GM23248 (cell line): ENCODE data around the gene ZBTB16. TPM values are rescaled to one million over a fixed set of nuclear protein-coding genes. Genes with fewer than 3 reads are reported as not detected.

Source experiments
- DNase-seq: peaks from one replicate; pipeline ENCODE4 v3.0.0-alpha.2; 2015
- H2AFZ ChIP-seq: fragments of 200-600 bp; sonication (generic); 2 replicates; pipeline ENCODE4 v1.6.1; 2016; ENCODE audit warnings: antibody characterized with exemption
- H3F3A ChIP-seq: fragments of 200-600 bp; sonication (generic); 2 replicates; pipeline ENCODE4 v1.6.1; 2016; ENCODE audit warnings: mild to moderate bottlenecking, antibody characterized with exemption, mixed run types; ENCODE audit not compliant: insufficient read depth
- H3K27ac ChIP-seq: fragments of 200-600 bp; sonication (generic); 2 replicates; pipeline ENCODE4 v1.5.1; 2016; ENCODE audit warnings: mild to moderate bottlenecking
- H3K27me3 ChIP-seq: fragments of 200-600 bp; sonication (generic); replicated peaks from 2 replicates; pipeline ENCODE4 v1.6.1; 2016; ENCODE audit warnings: mild to moderate bottlenecking; ENCODE audit not compliant: insufficient read depth
- H3K36me3 ChIP-seq: fragments of 200-600 bp; sonication (generic); 2 replicates; pipeline ENCODE4 v1.6.1; 2016; ENCODE audit warnings: low read depth, mild to moderate bottlenecking
- H3K4me1 ChIP-seq: fragments of 200-600 bp; sonication (generic); 2 replicates; pipeline ENCODE4 v1.6.1; 2016; ENCODE audit warnings: mild to moderate bottlenecking; ENCODE audit not compliant: insufficient read depth
- H3K4me2 ChIP-seq: fragments of 200-600 bp; sonication (generic); one replicate; pipeline ENCODE4 v1.6.1; 2016; ENCODE audit warnings: mild to moderate bottlenecking; ENCODE audit not compliant: unreplicated experiment
- H3K4me3 ChIP-seq: fragments of 200-600 bp; sonication (generic); 2 replicates; pipeline ENCODE4 v1.5.1; 2016; ENCODE audit warnings: mild to moderate bottlenecking
- H3K79me2 ChIP-seq: fragments of 200-600 bp; sonication (generic); 2 replicates; pipeline ENCODE4 v1.6.1; 2016; ENCODE audit warnings: mild to moderate bottlenecking; ENCODE audit not compliant: insufficient read depth
- H3K9ac ChIP-seq: fragments of 200-600 bp; sonication (generic); 2 replicates; pipeline ENCODE4 v1.6.1; 2016; ENCODE audit warnings: mild to moderate bottlenecking
- H3K9me2 ChIP-seq: fragments of 200-600 bp; sonication (generic); 2 replicates; pipeline ENCODE4 v1.6.1; 2016; ENCODE audit warnings: mixed run types, mild to moderate bottlenecking, moderate library complexity; ENCODE audit not compliant: insufficient read depth
- H3K9me3 ChIP-seq: fragments of 200-600 bp; sonication (generic); one replicate; pipeline ENCODE4 v1.6.1; 2017; ENCODE audit warnings: low read depth
- H4K20me1 ChIP-seq: fragments of 200-600 bp; sonication (generic); 2 replicates; pipeline ENCODE4 v1.6.0; 2016; ENCODE audit not compliant: insufficient read depth
- EZH2 ChIP-seq: fragments of 200-600 bp; sonication (generic); IDR thresholded peaks from 2 replicates; pipeline ENCODE4 v1.6.1; 2018; ENCODE audit warnings: antibody characterized with exemption, mild to moderate bottlenecking; ENCODE audit not compliant: insufficient read depth, poor library complexity, severe bottlenecking
- EZH2phosphoT487 ChIP-seq: fragments of 200-600 bp; sonication (generic); IDR thresholded peaks from 2 replicates; pipeline ENCODE4 v1.6.1; 2018; ENCODE audit warnings: antibody characterized with exemption, moderate library complexity, mild to moderate bottlenecking, low read depth; ENCODE audit not compliant: insufficient read depth
- WGBS, 2 experiments: methylation state at CpG; one replicate each; pipeline ENCODE4 v1.1.6; 2015 to 2017; ENCODE audit warnings: low lambda C conversion rate in 2 of 2, low coverage in 1 of 2; ENCODE audit errors: missing lambda C conversion rate in 2 of 2; 5-methylcytosine and 5-hydroxymethylcytosine counted together
- in situ Hi-C: fragments of 300-500 bp; cut with MboI; formaldehyde crosslinking; loops from 2 replicates; pipeline ENCODE4 v1.15.0; 2020
- polyA plus RNA-seq: library from polyadenylated mRNA; unstranded; fragments of >200 nt; fragmentation: Nextera tagmentation; extraction: Ambion mirVana; gene quantifications from 2 replicates; pipeline ENCODE4 v1.2.1, GENCODE V29; 2016
- total RNA-seq: library from RNA; depleted of rRNA; stranded (reverse); fragments of >200 nt; shearing (Covaris generic); gene quantifications from 2 replicates; pipeline ENCODE4 v1.2.3, GENCODE V29; 2014

ZBTB16 gene
- total and polyA plus RNA-seq, 2 experiments from 2014 or later = not detected

GRCh38 chr11:114106047-114106446 is 46.5 kb downstream of the ZBTB16 start:
- no peaks in the 10 kb centered on the region for H3K9me2 ChIP-seq
- H3F3A ChIP-seq = no peaks in the 10 kb centered on the region
- DNase-seq = no peak
- no peak overlapping the region for H3K9ac ChIP-seq
- H3K27me3 ChIP-seq = peaks cover 32% of the 10 kb centered on the region
- H3K27ac ChIP-seq = no peak overlapping the region
- no peaks in the 10 kb centered on the region for H3K36me3 ChIP-seq
- TF ChIP-seq EZH2 = no peak
- H4K20me1 ChIP-seq = no peaks in the 10 kb centered on the region
- WGBS, 2 experiments = 24 to 33% methylated on average over 8 of the region's 8 CpGs
- no peak overlapping the region for H3K4me3 ChIP-seq
- no peaks in the 10 kb centered on the region for H3K79me2 ChIP-seq
- no peak overlapping the region for H3K4me2 ChIP-seq
- no peaks in the 10 kb centered on the region for H3K9me3 ChIP-seq
- no peak overlapping the region for H2AFZ ChIP-seq
- H3K4me1 ChIP-seq = no peaks in the 10 kb centered on the region
- in situ Hi-C loops = no loop called here

DNA sequence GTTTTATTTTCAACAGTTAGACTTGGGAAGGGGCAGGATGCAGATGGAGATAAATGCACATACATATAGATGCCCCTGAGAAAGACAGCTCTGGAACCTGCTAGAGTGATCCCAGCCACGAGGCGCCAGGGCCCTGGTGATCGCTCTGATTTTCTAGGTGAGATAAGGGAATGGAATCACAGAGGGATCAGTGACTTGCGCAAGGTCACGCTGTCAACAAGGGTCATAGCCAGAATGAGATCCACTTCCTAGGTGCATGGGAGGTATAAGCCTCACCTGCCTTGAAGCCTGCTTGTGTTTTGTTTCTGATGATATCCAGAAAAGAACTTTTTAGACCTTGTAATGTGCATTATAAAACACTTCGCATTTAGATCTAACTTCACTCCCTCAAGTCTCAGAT is 47.5 kb downstream of the ZBTB16 start:
- no peaks in the 10 kb centered on the region for H3K9me3 ChIP-seq
- H3K4me2 ChIP-seq = no peak overlapping the region
- TF ChIP-seq EZH2 (no peak), EZH2phosphoT487 (no peak)
- H3K4me1 ChIP-seq = no peaks in the 10 kb centered on the region
- no peak for DNase-seq
- H3K9ac ChIP-seq = no peak overlapping the region
- in situ Hi-C loops = no loop called here
- H3K79me2 ChIP-seq = no peaks in the 10 kb centered on the region
- H3K27me3 ChIP-seq = peaks cover 41% of the 10 kb centered on the region
- H3K27ac ChIP-seq = no peak overlapping the region
- H3K36me3 ChIP-seq = no peaks in the 10 kb centered on the region
- H2AFZ ChIP-seq = no peak overlapping the region
- H3K9me2 ChIP-seq = no peaks in the 10 kb centered on the region
- no peaks in the 10 kb centered on the region for H4K20me1 ChIP-seq
- no peaks in the 10 kb centered on the region for H3F3A ChIP-seq
- H3K4me3 ChIP-seq = no peak overlapping the region
- WGBS, 2 experiments = 90 to 93% methylated on average over 6 of the region's 6 CpGs

- no peak overlapping the region for H3K27ac ChIP-seq
- peaks cover 57% of the 10 kb centered on the region for H3K27me3 ChIP-seq
- no peaks in the 10 kb centered on the region for H3K36me3 ChIP-seq
- H3F3A ChIP-seq = no peaks in the 10 kb centered on the region
- TF ChIP-seq EZH2 (no peak), EZH2phosphoT487 (no peak)
- no peak overlapping the region for H3K4me2 ChIP-seq
- 81 to 90% methylated on average over 10 of the region's 10 CpGs for WGBS, 2 experiments
- no peaks in the 10 kb centered on the region for H3K4me1 ChIP-seq
- DNase-seq = no peak
- no peak overlapping the region for H3K9ac ChIP-seq
- no peaks in the 10 kb centered on the region for H3K79me2 ChIP-seq
- no peaks in the 10 kb centered on the region for H3K9me2 ChIP-seq
- no peaks in the 10 kb centered on the region for H3K9me3 ChIP-seq
- no peak overlapping the region for H3K4me3 ChIP-seq
- H2AFZ ChIP-seq = no peak overlapping the region
- in situ Hi-C loops = no loop called here
- no peaks in the 10 kb centered on the region for H4K20me1 ChIP-seq
Observed at GRCh38 chr11:114108501-114109205, 49.1 kb downstream of the ZBTB16 start.

- TF ChIP-seq EZH2 (no peak), EZH2phosphoT487 (no peak)
- Histone ChIP-seq H3K9me3 (no peaks in the 10 kb centered on the region), H2AFZ (no peak overlapping the region), H4K20me1 (no peaks in the 10 kb centered on the region), H3K4me2 (no peak overlapping the region), H3K36me3 (no peaks in the 10 kb centered on the region), H3K27me3 (peaks cover 57% of the 10 kb centered on the region), H3K9me2 (no peaks in the 10 kb centered on the region), H3K4me1 (no peaks in the 10 kb centered on the region), H3K4me3 (no peak overlapping the region), H3F3A (no peaks in the 10 kb centered on the region), H3K27ac (no peak overlapping the region), H3K79me2 (no peaks in the 10 kb centered on the region), H3K9ac (no peak overlapping the region)
- 76 to 82% methylated on average over 9 of the region's 9 CpGs for WGBS, 2 experiments
- DNase-seq = no peak
- in situ Hi-C loops = no loop called here
Observed at GRCh38 chr11:114109206-114110090, 49.9 kb downstream of the ZBTB16 start.
